G401 (cell line): Measurements from ENCODE around the gene CABP1. TPM values are rescaled to one million over a fixed set of nuclear protein-coding genes. Genes with fewer than 3 reads are reported as not detected.
A peak's percentile ranks its signal among the peaks of the same experiment; 100 is the strongest.

ENCODE experiments used
- DNase-seq: peaks from one replicate; pipeline ENCODE4 v3.0.0-alpha.2; 2015; ENCODE audit warnings: low spot score
- in situ Hi-C: cut with HindIII; loops from 2 replicates; pipeline ENCODE4 v1.10.0; 2016; ENCODE audit warnings: low sequenced_read_pairs, mixed read lengths
- total RNA-seq: library from RNA; depleted of rRNA; stranded (reverse); fragments of >200 nt; shearing (Covaris generic); gene quantifications from 2 replicates; pipeline ENCODE4 v1.2.3, GENCODE V29; 2014

The CABP1 gene
- total RNA-seq, 1 experiment from 2014 or later, result not detected

- no peak for DNase-seq
- in situ Hi-C loops, result no loop called here
Observed at GRCh38 chr12:120687578-120688289, 47.3 kb downstream of the CABP1 start.

DNA sequence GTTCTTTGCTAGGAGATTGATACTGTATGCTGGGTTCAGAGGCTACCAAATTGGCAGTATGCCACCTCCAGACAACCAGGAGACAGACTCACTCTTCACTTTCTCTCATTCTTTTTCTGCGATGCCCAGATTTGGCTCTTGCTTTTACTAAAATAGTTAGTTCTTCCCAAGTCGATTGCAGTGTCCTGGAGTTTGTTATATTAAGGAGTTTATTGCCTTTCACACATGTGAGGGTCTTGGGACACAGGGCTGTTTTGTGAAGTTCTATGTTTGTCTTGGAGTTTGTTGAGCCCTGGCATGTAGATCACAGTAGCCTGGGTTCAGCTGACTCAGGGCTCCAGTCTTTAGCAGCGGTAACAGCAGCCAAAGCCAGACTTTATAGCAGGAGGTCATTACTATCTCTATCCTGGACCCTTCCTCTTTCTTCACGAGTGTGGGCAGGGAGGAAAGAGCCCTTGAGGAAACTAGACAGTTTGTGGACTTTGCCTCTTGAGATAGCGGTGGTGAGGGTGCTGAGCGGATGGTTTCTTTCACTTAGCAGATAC, 48.2 kb downstream of the CABP1 start:
- in situ Hi-C loops, result no loop called here
- no peak for DNase-seq

DNA sequence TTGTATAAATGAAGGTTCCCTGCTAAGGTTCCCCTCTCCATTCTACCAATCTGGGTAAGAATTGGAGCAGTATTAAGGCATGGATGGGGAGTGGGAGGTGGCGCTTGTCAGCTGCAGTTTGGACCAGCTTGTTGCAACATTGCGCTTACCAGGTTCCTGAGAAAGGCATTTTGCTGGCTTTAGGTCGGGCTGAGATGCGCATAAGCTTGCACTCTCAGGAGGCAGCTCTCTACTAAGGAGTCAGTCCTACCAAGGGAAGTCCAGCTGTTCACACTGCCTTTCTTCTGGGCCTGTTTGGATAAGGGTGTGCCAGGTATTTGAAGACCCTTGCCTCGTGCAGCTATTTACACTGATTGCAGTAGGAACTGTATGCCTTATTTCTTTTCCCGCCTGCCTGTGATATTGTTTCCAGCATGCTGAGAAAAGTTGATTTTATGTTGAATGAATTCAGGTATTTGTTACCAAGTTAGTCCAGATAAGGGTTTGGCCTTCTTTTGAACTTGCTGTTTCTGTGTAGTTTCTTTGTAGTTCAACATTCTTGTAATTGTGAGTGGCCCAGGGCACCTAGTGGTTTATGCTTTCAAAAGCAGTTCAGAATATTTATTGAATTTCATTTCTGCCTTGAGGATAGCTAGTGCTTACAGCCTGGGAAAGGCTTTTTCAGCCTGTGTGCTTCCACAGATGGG, 49.1 kb downstream of the CABP1 start:
- in situ Hi-C loops, result no loop called here
- no peak for DNase-seq

GRCh38 chr12:120690083-120690450, 49.6 kb downstream of the CABP1 start:
- in situ Hi-C loops, result no loop called here

DNA sequence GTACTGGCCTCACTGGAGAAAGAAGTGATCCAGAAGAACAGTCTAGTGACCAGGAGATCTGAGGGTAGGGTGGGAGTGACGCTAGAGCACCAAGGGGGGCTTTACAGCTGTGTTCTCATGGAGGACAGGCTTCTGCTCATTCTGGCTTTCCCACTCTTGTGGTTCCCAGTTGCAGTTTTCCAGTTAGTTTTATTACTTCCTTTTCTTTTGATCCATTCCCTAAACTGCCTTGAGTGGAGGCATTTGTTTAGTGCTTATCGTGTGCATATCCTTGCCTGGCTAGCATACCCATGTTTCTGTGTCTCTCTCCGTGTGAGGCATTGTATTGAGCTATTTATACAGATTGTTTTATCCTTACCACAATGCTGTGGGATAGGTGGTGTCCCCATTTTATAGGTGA, 50.6 kb downstream of the CABP1 start:
- in situ Hi-C loops, result no loop called here
- DNase-seq, result no peak

More at GRCh38 chr12:120690083-120690450, 49.6 kb downstream of the CABP1 start:
- DNase-seq, result no peak

DNA sequence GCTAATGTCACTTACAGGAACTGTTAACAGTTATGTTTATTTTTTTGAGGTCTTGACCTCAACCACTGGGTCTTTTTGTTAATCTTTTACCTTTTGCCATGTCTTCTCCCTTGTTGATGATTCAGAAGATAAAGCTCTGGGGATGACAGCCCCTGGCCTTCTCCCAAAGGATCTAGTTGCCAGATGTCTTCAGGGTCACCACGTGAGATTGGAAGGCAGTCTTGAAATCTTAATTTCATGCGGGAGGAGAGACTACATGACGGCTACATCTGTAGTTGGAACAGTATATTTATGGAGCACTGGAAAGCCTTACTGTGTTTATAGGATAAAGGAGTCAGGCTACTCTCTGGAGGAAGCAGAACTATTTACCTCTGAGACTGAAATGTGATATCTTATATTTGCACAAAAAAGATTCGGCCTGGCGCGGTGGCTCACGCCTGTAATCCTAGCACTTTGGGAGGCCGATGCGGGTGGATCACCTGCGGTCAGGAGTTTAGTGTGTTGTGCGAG, 52.2 kb downstream of the CABP1 start:
- in situ Hi-C loops, result no loop called here
- no peak for DNase-seq

- in situ Hi-C loops, result no loop called here
- no peak for DNase-seq
Observed at GRCh38 chr12:120693848-120694247, 53.4 kb downstream of the CABP1 start.

GRCh38 chr12:120696626-120697025, 56.2 kb downstream of the CABP1 start:
- in situ Hi-C loops, result no loop called here
- no peak for DNase-seq

GRCh38 chr12:120697344-120697743, 56.9 kb downstream of the CABP1 start:
- no peak for DNase-seq
- in situ Hi-C loops, result no loop called here

DNA sequence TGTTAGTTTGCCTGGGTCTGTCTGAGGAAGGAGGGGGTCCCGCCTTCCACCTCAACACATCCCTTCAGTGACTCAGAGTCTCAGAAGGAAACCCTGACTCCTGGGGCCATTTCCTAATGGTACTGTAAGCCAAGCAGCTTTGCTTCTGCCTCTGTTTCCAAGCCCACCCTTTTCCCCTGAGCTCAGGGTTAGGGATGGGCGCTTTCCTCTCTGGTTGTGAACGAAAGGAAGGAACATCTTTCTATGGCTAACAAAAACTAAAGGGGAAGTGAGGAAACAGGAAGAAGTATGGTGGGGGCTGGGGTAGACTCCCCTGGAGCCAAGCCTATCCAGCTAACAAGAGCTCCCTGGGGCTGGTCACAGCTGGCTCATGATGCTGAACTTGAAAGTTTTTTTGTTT, 58.2 kb downstream of the CABP1 start:
- in situ Hi-C loops, result no loop called here
- no peak for DNase-seq

- in situ Hi-C loops, result no loop called here
- DNase-seq, result no peak
Observed at GRCh38 chr12:120699553-120699952, 59.1 kb downstream of the CABP1 start.

- no peak for DNase-seq
- in situ Hi-C loops, result no loop called here
Observed at GRCh38 chr12:120700886-120701285, 60.5 kb downstream of the CABP1 start.

- DNase-seq, result no peak
- in situ Hi-C loops, result no loop called here
Observed at GRCh38 chr12:120702637-120703036, 62.2 kb downstream of the CABP1 start.

DNA sequence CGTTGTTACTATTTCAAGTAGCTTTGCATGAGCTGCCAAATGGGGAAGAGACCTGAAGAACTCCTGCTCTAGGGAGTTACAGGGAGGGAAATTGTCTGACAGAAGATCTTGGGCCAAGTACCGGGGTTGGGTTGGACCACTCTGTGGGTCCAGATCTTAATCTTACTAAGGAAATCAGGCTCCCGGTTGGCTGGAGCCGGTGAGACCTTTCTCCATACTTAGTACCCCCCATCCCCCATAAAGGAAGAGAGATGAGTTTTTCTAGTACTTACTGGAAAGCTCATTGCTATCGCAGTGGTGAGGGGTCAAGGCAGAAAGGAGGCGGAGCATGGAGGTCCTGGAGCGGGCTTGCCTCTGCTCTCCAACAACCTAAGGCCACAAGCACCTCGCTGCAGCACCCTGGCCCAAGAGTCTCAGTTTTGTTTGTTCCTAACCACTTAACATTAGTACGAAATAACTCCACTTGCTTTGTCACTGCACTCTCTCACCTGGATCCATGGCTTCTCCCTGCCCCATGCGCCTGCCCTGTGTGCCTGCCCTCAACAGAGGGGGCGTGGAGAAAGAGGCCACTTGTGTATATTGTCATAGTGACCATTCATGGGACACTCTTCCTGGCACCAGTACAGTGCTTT, 63.0 kb downstream of the CABP1 start:
- no peak for DNase-seq

GRCh38 chr12:120705618-120706017, 65.2 kb downstream of the CABP1 start:
- DNase-seq, result peak; percentile 89
- in situ Hi-C loops, result no loop called here

More for the DNA sequence above, 63.0 kb downstream of the CABP1 start:
- in situ Hi-C loops, result no loop called here

GRCh38 chr12:120706029-120706428, 65.6 kb downstream of the CABP1 start:
- in situ Hi-C loops, result no loop called here
- DNase-seq, result no peak

- in situ Hi-C loops, result no loop called here
- no peak for DNase-seq
Observed at GRCh38 chr12:120708651-120709050, 68.2 kb downstream of the CABP1 start.

DNA sequence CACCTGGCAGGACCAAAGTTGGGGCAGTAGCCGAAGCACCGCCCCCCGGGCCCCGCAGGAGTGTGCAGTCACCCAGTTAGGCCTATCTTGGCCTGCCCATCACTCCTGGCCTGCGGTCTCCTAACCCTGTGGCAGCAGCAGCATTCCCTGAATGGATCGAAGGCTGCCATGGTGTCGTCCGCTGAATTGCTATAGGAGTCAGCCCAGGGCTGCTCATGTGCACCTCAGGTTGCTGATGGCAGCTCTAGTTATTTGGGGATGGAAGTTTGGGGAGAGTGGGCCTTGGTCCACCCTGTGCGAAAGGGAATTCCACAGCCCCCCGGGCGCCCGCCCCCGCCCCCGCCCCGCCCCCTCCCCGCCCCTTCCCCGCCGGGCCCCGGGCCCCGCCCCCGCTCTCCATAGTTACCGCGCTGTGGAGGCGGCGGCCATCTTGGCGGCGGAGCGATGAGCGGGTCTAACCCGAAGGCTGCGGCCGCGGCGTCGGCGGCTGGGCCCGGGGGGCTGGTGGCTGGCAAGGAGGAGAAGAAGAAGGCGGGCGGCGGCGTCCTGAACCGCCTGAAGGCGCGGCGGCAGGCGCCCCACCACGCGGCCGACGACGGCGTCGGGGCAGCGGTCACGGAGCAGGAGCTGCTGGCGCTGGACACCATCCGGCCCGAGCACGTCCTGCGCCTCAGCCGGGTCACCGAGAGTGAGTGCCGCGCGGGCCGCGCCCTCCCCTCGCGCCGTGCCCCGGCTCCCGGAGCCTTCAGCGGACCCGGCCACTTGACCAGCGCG, 69.8 kb downstream of the CABP1 start, which contains the start of gene UNC119B:
UNC119B (plus strand) TSS at position 428 of the 774 bp plus-strand sequence; CDS start at position 445, 17 bp downstream.
- DNase-seq, result peak; percentile 62
- in situ Hi-C loops, result no loop called here

DNA sequence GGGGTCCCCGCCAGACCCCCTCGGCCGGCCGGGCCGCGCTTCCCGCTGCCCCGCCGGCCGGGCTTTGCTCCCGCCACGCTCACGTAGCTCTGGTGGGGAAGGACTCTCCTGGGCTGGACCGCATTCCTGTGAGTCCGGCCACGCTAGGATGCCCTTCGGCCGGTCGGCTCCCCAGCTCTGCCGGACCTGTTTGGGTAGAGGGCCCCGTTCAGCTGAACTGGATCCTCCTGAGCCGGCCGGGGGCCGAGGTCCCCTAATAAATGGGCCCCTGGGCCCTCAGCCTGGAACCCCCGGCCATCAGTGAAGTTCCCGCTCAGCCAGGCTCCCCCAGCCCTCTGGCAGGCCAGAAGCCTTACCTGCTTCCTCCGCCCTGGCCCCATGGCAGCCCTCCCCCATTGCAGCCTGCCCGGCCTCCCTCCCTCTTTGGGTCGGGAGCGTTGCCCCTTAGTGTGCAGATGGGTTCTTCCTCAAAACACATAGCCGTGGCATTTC, 70.4 kb downstream of the CABP1 start:
- in situ Hi-C loops, result no loop called here
- DNase-seq, result peak; percentile 44
